ENCODE measurements around the gene CDON. TPM values are rescaled to one million over a fixed set of nuclear protein-coding genes. Genes with fewer than 3 reads are reported as not detected.

CDON gene
- total RNA-seq, 4 donors from 2014 or later: 14.2 to 40.9 (median 29.1) TPM

DNA sequence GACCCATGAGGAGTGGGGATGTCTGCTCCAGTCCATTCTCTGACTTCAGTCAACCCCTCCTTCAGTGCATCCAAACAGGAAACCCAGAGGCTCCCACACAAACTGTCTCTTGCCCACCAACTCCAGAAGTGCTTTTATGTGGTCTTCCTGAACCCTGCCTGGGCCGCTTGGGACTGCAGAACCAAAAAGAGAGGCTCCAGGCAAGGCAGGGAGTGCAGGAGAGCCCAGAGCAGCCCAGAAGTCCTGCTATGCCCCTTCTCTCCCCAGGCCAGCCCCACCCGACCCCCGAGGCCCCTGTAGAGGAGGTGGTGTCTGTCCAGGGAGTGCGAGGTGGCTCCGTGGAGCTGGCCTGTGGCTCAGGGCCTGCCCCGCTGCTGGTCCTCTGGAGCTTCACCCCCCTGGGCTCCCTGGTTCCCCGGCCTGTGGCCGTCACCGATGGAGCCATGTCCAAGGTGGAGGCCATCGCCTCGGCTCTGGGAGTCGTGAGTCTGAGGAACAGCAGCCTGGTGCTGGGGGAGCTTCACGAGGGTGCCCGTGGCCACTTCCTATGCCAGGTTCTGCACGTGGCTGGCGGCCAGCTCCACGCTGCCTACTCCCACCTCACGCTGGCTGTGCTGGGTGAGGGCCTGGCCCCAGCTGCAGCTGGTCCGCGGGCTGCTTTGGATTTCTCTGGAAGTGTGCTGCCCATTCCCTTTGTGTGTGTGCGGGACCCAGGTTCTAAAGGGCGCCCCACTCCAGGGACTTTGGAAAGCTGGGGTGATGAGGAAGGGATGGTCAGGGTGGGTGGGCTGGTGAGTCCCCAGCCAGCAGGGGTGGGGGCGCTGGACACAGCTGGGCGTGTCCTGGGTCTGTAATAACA, 115.0 kb downstream of the CDON start:
- Histone ChIP-seq H3K27ac (no peak overlapping the region), H3K36me3 (no peaks in the 10 kb centered on the region), H3K4me1 (peaks cover 0 to 23% (median 15%) of the 10 kb centered on the region in 3 donors), H3K27me3 (no peaks in the 10 kb centered on the region), H3K4me3 (no peak overlapping the region), H3K9me3 (no peaks in the 10 kb centered on the region)
- 100% methylated on average over 1 of the region's 24 CpGs; no CpG with 5 or more reads in 1 of the 2 donors for WGBS, 2 donors (ENCODE audit: low coverage in 1 of 2)
- TF ChIP-seq EP300 (IDR thresholded peaks at IDR 0.05) (no peak), POLR2AphosphoS5 (IDR thresholded peaks at IDR 0.05) (no peak), POLR2A (IDR thresholded peaks at IDR 0.05) (no peak)
- TF ChIP-seq, protein P1, sequence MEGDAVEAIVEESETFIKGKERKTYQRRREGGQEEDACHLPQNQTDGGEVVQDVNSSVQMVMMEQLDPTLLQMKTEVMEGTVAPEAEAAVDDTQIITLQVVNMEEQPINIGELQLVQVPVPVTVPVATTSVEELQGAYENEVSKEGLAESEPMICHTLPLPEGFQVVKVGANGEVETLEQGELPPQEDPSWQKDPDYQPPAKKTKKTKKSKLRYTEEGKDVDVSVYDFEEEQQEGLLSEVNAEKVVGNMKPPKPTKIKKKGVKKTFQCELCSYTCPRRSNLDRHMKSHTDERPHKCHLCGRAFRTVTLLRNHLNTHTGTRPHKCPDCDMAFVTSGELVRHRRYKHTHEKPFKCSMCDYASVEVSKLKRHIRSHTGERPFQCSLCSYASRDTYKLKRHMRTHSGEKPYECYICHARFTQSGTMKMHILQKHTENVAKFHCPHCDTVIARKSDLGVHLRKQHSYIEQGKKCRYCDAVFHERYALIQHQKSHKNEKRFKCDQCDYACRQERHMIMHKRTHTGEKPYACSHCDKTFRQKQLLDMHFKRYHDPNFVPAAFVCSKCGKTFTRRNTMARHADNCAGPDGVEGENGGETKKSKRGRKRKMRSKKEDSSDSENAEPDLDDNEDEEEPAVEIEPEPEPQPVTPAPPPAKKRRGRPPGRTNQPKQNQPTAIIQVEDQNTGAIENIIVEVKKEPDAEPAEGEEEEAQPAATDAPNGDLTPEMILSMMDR (IDR thresholded peaks at IDR 0.05): no peak
- ATAC-seq: no peak

DNA sequence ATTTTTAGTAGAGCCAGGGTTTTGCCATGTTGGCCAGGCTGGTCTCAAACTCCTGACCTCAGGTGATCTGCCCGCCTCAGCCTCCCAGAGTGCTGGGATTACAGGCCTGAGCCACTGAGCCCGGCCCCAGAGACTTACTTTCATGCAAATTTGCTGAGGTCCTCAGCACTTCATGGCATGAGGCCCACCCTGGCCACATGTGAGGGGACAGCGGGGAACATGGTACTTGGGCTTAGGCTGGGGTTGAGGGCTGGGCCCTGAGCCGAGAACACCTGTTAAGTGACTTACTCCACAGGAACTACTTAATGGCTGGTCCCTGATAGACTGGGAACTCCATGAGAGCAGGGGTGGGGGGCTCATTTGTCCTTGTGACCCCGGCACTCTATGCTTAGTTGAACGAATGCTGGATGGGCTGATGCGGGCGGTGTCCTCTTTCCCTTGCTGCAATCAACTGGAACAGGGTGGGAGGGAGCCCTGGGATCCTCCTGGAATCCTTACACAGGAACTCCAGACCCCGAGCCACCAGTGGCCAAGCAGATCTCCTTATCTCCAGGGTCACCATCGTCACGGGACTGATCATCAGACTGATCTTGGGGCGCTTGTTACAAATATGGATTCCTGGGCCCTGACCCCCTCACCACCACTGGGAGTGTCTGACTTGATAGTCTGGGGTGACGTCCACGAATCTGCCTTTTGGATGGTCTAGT, 115.8 kb downstream of the CDON start:
- no peaks in the 10 kb centered on the region for H3K36me3 ChIP-seq
- H3K4me1 ChIP-seq: peaks cover 0 to 15% (median 10%) of the 10 kb centered on the region in 3 donors
- H3K9me3 ChIP-seq: no peaks in the 10 kb centered on the region
- 92% methylated on average over 2 of the region's 14 CpGs; no CpG with 5 or more reads in 1 of the 2 donors for WGBS, 2 donors (ENCODE audit: low coverage in 1 of 2)
- no peak for ATAC-seq
- no peak for TF ChIP-seq EP300 (IDR thresholded peaks at IDR 0.05)
- no peak for TF ChIP-seq POLR2A (IDR thresholded peaks at IDR 0.05)
- TF ChIP-seq, protein P1 (IDR thresholded peaks at IDR 0.05): no peak
- no peak for TF ChIP-seq POLR2AphosphoS5 (IDR thresholded peaks at IDR 0.05)
- no peak overlapping the region for H3K27ac ChIP-seq
- no peak overlapping the region for H3K4me3 ChIP-seq
- H3K27me3 ChIP-seq: no peaks in the 10 kb centered on the region

DNA sequence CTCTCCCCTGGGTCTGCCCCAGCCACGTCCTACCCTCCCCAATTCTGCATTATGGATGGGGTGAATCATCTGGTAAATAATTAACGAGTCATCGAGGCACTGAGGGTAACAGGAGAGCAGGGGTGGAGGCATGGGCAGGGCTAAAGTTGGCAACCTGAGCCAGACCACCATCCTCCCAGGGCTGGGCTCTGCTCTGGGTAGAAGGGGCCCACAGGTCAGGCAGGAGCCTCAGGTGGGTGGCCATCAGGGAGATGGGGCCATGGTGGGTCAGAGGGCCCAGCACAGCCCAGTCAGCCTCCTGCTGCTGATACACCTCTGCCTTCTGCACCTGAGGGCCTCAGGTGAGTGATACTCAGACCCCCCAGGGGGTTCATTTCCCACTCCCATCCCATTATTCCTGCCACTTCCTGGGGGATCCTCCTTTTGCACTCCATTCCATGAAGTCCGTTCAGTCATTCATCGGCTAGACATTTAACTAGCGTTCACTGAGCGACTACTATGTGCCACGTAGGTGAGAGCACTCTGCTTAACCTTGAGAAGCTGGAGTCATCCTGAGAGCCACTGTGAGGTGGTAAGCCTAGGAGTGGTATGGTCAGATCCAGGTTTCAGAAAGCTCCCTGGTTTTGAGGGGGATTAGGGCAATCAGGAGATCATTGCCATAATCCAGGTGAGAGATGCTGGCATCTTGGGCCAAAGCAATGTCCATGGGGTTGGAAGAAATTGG, 116.7 kb downstream of the CDON start, which contains the start of gene VSIG10L2:
TSS of gene VSIG10L2 (plus strand) at position 248 of the 724 bp plus-strand sequence. CDS start at position 260, 12 bp downstream.
- ATAC-seq: no peak
- Histone ChIP-seq H3K9me3 (no peaks in the 10 kb centered on the region), H3K36me3 (no peaks in the 10 kb centered on the region), H3K27me3 (no peaks in the 10 kb centered on the region), H3K4me1 (peaks cover 0 to 6% (median 4%) of the 10 kb centered on the region in 3 donors), H3K4me3 (no peak within 1 kb of the TSS), H3K27ac (no peak within 1 kb of the TSS)
- 92 to 97% methylated on average over 6 to 7 of the region's 8 CpGs for WGBS, 2 donors (ENCODE audit: low coverage in 1 of 2)
- TF ChIP-seq, protein P1 (IDR thresholded peaks at IDR 0.05): no peak
- no peak for TF ChIP-seq POLR2AphosphoS5 (IDR thresholded peaks at IDR 0.05)
- TF ChIP-seq POLR2A (IDR thresholded peaks at IDR 0.05): no peak
- TF ChIP-seq EP300 (IDR thresholded peaks at IDR 0.05): no peak

DNA sequence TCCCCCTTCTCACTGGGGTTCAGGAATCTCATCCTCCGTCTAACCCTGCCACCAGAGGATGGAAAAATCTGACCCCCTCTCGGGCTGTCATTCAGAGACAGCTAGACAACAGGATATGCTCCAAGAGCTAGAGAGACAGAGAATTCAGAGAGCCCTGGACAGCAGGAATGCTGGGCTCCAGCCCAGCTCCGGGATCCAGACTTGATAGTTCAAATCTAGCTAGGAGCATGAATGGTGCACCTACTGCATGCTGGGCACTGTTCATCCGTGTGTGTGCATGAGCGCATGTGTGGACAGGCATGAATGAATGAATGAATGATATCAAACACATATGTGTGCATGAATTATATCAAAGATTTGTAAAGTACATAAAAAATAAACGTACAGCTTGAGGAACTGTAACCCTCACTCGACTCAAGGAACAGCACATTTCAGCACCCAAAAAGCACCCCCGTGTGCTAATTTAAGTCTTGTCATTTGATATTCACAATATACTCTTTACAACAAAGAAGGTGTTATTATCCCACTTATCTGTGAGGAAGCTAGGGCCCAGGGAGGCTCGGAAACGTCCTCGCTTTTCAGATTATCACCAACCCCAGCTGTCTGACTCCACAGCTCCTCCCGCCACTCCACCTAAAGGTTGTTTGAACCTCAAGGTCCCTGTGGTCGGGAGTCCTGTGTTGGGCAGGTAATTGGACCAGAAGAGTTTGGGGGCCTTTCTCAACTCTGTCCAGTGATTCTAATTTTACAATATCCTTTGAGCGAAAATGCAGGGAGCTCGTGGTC, 117.5 kb downstream of the CDON start:
- TF ChIP-seq, protein P1 (IDR thresholded peaks at IDR 0.05): no peak
- TF ChIP-seq EP300 (IDR thresholded peaks at IDR 0.05): no peak
- TF ChIP-seq POLR2A (IDR thresholded peaks at IDR 0.05): no peak
- no peak for TF ChIP-seq POLR2AphosphoS5 (IDR thresholded peaks at IDR 0.05)
- Histone ChIP-seq H3K27ac (no peak overlapping the region), H3K4me1 (no peaks in the 10 kb centered on the region), H3K27me3 (no peaks in the 10 kb centered on the region), H3K4me3 (no peak overlapping the region), H3K9me3 (no peaks in the 10 kb centered on the region), H3K36me3 (no peaks in the 10 kb centered on the region)
- 69 to 84% methylated on average over 11 to 12 of the region's 15 CpGs for WGBS, 2 donors (ENCODE audit: low coverage in 1 of 2)
- ATAC-seq: no peak
